ENCODE data around the gene BUB1.
"Not testable (repeated sequence)": the region's sequence is repeated elsewhere in the genome, so short reads cannot be mapped to it uniquely, and the experiment has no call there.

GRCh38 chr2:110635949-110636628, 41.8 kb downstream of the BUB1 start:
- TF ChIP-seq NFRKB (IDR thresholded peaks at IDR 0.05); SP1 (IDR thresholded peaks at IDR 0.05); SUZ12 (IDR thresholded peaks at IDR 0.05); FOXA1 (IDR thresholded peaks at IDR 0.05); BHLHE40 (IDR thresholded peaks at IDR 0.05; ENCODE audit: borderline replicate concordance); ELF4 (IDR thresholded peaks at IDR 0.05): not testable (repeated sequence)
